Eye (tissue), 1 donor: ENCODE data around the gene MESP2.

ENCODE experiments used
- DNase-seq: peaks from one replicate; pipeline ENCODE4 v3.0.0-alpha.2; 2015

MESP2 gene

GRCh38 chr15:89776274-89777072, at the start of gene MESP2:
Gene MESP2 (plus strand): TSS chr15:89776332. CDS start chr15:89776358, 26 bp downstream.
- peak; percentile 94 for DNase-seq

GRCh38 chr15:89728254-89728653, 47.9 kb upstream of the MESP2 start:
- no peak for DNase-seq

GRCh38 chr15:89731275-89731674, 44.9 kb upstream of the MESP2 start:
- no peak for DNase-seq

- DNase-seq = peak; percentile 20
Measured at GRCh38 chr15:89732451-89733172, 43.5 kb upstream of the MESP2 start.

- DNase-seq = no peak
Measured at GRCh38 chr15:89735773-89736172, 40.4 kb upstream of the MESP2 start.

GRCh38 chr15:89740137-89740536, 36.0 kb upstream of the MESP2 start:
- peak; percentile 93 for DNase-seq

- no peak for DNase-seq
Measured at GRCh38 chr15:89743011-89743410, 33.1 kb upstream of the MESP2 start.

- no peak for DNase-seq
Measured at GRCh38 chr15:89743594-89743993, 32.5 kb upstream of the MESP2 start.

GRCh38 chr15:89745131-89745530, 31.0 kb upstream of the MESP2 start:
- no peak for DNase-seq

- no peak for DNase-seq
Measured at GRCh38 chr15:89745768-89746167, 30.4 kb upstream of the MESP2 start.

- DNase-seq = no peak
Measured at GRCh38 chr15:89746386-89746780, 29.7 kb upstream of the MESP2 start.

- DNase-seq = no peak
Measured at GRCh38 chr15:89747708-89748682, 28.1 kb upstream of the MESP2 start.

- DNase-seq = no peak
Measured at GRCh38 chr15:89749054-89749453, 27.1 kb upstream of the MESP2 start.

- no peak for DNase-seq
Measured at GRCh38 chr15:89749526-89749925, 26.6 kb upstream of the MESP2 start.

GRCh38 chr15:89749951-89750559, 26.1 kb upstream of the MESP2 start:
- DNase-seq = peak; percentile 61

GRCh38 chr15:89750560-89751542, 25.3 kb upstream of the MESP2 start, which contains the start of gene MESP1:
Gene MESP1 (minus strand): TSS chr15:89751249. CDS start chr15:89751231, 18 bp downstream.
- peak; percentile 97 for DNase-seq

- DNase-seq = no peak
Measured at GRCh38 chr15:89751748-89752147, 24.4 kb upstream of the MESP2 start.

- no peak for DNase-seq
Measured at GRCh38 chr15:89753855-89754254, 22.3 kb upstream of the MESP2 start.

- DNase-seq = no peak
Measured at GRCh38 chr15:89754361-89755154, 21.6 kb upstream of the MESP2 start.

- DNase-seq = no peak
Measured at GRCh38 chr15:89755701-89756100, 20.4 kb upstream of the MESP2 start.
